CD4-positive, alpha-beta memory T cell (primary cell): Measurements from ENCODE around the gene PTH1R. TPM values are rescaled to one million over a fixed set of nuclear protein-coding genes. Genes with fewer than 3 reads are reported as not detected.

Experiments used
- CTCF ChIA-PET: fragments of 350-600 bp; sonication (Branson Sonifier 250); formaldehyde crosslinking; loops from one replicate; lab custom pipeline; 2021; ENCODE audit warnings: inconsistent platforms; ENCODE audit not compliant: partially characterized antibody; lab: Charles Lee
- POLR2A ChIA-PET: fragments of 350-600 bp; sonication (Branson Sonifier 250); formaldehyde crosslinking; loops from one replicate; lab custom pipeline; 2021; ENCODE audit not compliant: partially characterized antibody; lab: Charles Lee
- DNase-seq, 5 donors: peaks; one replicate each; pipeline versions ENCODE4 v3.0.0 to v3.0.0-alpha.2; 2020 to 2022; ENCODE audit warnings: mixed read lengths in 1 of 5
- H3K27ac ChIP-seq: one replicate; pipeline ENCODE4 v1.7.0; 2013; ENCODE audit warnings: low read depth, low read length
- H3K27me3 ChIP-seq: 2 replicates; pipeline ENCODE4 v1.7.0; 2013; ENCODE audit warnings: mild to moderate bottlenecking, low read length, moderate library complexity; ENCODE audit not compliant: insufficient read depth
- H3K36me3 ChIP-seq: 2 replicates; pipeline ENCODE4 v1.7.0; 2013; ENCODE audit warnings: mild to moderate bottlenecking, low read length, moderate library complexity; ENCODE audit not compliant: insufficient read depth
- H3K4me1 ChIP-seq: 2 replicates; pipeline ENCODE4 v1.7.0; 2013; ENCODE audit warnings: mild to moderate bottlenecking, low read length, moderate library complexity; ENCODE audit not compliant: insufficient read depth
- H3K4me3 ChIP-seq, 2 donors: one replicate each; pipeline ENCODE4 v1.7.0; 2013; ENCODE audit warnings: low read length in 2 of 2, mild to moderate bottlenecking in 1 of 2
- H3K9me3 ChIP-seq, 2 donors: one replicate each; pipeline ENCODE4 v1.7.0; 2013; ENCODE audit warnings: low read length in 2 of 2, control low read depth in 1 of 2; ENCODE audit not compliant: control insufficient read depth in 1 of 2
- H3K27ac Mint-ChIP-seq, 7 donors: one replicate each; pipeline ENCODE4 v1.8.0; 2020 to 2021; ENCODE audit warnings: mixed read lengths in 7 of 7, mild to moderate bottlenecking in 6 of 7, inconsistent platforms in 3 of 7, moderate library complexity in 3 of 7
- H3K27me3 Mint-ChIP-seq, 2 donors: one replicate each; pipeline ENCODE4 v1.8.0; 2020 to 2021; ENCODE audit warnings: mixed read lengths in 2 of 2
- H3K36me3 Mint-ChIP-seq, 2 donors: one replicate each; pipeline ENCODE4 v1.8.0; 2020 to 2021; ENCODE audit warnings: mixed read lengths in 2 of 2, inconsistent platforms in 1 of 2, mild to moderate bottlenecking in 1 of 2
- H3K4me1 Mint-ChIP-seq, 4 donors: one replicate each; pipeline ENCODE4 v1.8.0; 2020 to 2021; ENCODE audit warnings: mixed read lengths in 4 of 4, mild to moderate bottlenecking in 1 of 4
- H3K4me3 Mint-ChIP-seq, 8 donors: one replicate each; pipeline ENCODE4 v1.8.0; 2020 to 2021; ENCODE audit warnings: mixed read lengths in 8 of 8, mild to moderate bottlenecking in 7 of 8, moderate library complexity in 6 of 8, inconsistent platforms in 3 of 8
- H3K9me3 Mint-ChIP-seq, 8 donors: one replicate each; pipeline ENCODE4 v1.8.0; 2020 to 2021; ENCODE audit warnings: mixed read lengths in 8 of 8, mild to moderate bottlenecking in 5 of 8, inconsistent platforms in 3 of 8, moderate library complexity in 1 of 8
- intact Hi-C: fragments of 100-400 bp; cut with micrococcal nuclease; formaldehyde crosslinking; loops from one replicate; pipeline ENCODE4 v1.15.1; 2023
- polyA plus RNA-seq, 2 donors: library from polyadenylated mRNA; unstranded; fragments of 300-500 nt; fragmentation: Illumina TruSeq; gene quantifications; one replicate each; pipeline ENCODE4 v1.2.3, GENCODE V29; 2021
- total RNA-seq, 2 experiments: library from RNA; stranded (reverse); gene quantifications; one replicate each; pipeline ENCODE4 v1.2.3, GENCODE V29; 2021

The PTH1R gene
- total and polyA plus RNA-seq, 4 experiments from 2014 or later: not detected

DNA sequence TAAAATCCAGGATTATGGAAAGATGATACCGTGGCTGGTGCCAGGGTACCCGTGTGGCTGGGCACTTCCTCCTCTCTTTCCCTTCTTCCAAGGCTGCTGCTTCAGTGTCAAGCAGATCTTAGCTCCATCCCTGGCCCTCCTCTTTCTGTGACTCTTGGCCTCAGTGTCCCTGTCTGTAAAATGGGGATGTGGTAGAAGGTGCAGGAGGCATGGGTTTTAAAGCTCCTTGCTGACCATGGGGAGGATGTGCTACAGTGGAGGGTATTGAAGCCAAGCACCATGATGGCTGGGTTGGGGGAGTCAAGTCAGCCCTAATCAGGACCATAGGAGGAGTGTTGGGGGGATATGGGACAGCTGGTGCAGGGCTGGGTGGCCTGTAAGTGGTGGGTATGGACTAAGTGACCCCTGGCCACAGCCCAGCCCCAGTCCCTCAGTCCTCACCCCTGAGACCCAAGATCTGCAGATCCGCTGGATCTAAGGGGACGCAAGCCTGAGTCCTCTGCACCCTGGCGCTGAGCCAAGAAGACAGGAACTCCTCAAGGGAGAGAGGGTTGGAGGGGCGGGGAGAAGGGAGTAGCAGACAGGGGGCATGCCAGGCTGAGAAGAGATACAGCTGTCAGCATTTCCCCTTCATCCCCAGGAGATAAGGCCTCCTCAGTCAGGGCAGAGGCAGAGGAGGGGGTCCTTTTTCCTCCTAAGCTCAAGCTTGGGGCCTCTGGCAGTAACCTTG is 12.0 kb downstream of the PTH1R start:
- CTCF ChIA-PET: interaction anchor here (1.3 to 2.2 kb wide), 2 partner anchors 12 to 13 kb away, joined by 3 to 6 read pairs; no protein-coding TSS in a partner anchor

DNA sequence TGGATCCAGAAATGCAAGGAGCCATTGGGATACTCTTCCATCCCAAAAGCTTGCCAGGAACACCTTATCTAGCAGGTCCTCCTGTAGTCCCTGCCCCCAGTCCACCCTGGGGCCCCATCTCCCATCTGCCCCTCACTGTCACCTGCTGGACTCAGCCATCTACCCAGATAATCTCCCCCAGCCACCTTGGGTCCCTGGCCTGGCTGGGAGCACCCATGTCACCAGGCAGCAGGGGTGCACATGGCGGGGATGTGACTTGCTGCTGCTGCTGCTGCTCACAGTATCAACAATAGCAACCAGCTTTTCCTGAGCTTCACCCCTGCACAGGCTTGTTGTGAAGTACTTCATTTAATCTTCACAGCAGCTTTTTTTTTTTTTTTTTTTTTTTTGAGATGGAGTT is 12.6 kb downstream of the PTH1R start:
- CTCF ChIA-PET: interaction anchor here (0.7 to 2.2 kb wide), 3 partner anchors 11 to 414 kb away, joined by 3 to 6 read pairs (median 5); no protein-coding TSS in a partner anchor
- Mint-ChIP-seq H3K4me1 (peaks cover 3 to 16% (median 7%) of the 10 kb centered on the region in 4 donors), H3K36me3 (no peaks in the 10 kb centered on the region), H3K4me3 (no peak overlapping the region), H3K27me3 (peaks cover 25 to 44% of the 10 kb centered on the region in 2 donors), H3K9me3 (no peaks in the 10 kb centered on the region), H3K27ac (no peak overlapping the region)
- Histone ChIP-seq H3K27me3 (peaks cover 3% of the 10 kb centered on the region), H3K9me3 (no peaks in the 10 kb centered on the region), H3K27ac (no peak overlapping the region), H3K36me3 (no peaks in the 10 kb centered on the region), H3K4me3 (no peak overlapping the region), H3K4me1 (peaks cover 5% of the 10 kb centered on the region)
- no peak for DNase-seq
- intact Hi-C loops: no loop called here
- POLR2A ChIA-PET: no interaction called here

More for the DNA sequence above, 12.0 kb downstream of the PTH1R start:
- Mint-ChIP-seq H3K4me3 (no peak overlapping the region), H3K27me3 (peaks cover 29 to 48% of the 10 kb centered on the region in 2 donors), H3K4me1 (peaks cover 1 to 18% (median 5%) of the 10 kb centered on the region in 4 donors), H3K27ac (no peak overlapping the region), H3K9me3 (no peaks in the 10 kb centered on the region), H3K36me3 (no peaks in the 10 kb centered on the region)
- Histone ChIP-seq H3K27ac (no peak overlapping the region), H3K36me3 (no peaks in the 10 kb centered on the region), H3K27me3 (peaks cover 5% of the 10 kb centered on the region), H3K4me3 (no peak overlapping the region), H3K4me1 (peaks cover 5% of the 10 kb centered on the region), H3K9me3 (no peaks in the 10 kb centered on the region)
- DNase-seq: peak in 1 of 5 donors; percentile 33
- intact Hi-C loops: no loop called here
- POLR2A ChIA-PET: no interaction called here

DNA sequence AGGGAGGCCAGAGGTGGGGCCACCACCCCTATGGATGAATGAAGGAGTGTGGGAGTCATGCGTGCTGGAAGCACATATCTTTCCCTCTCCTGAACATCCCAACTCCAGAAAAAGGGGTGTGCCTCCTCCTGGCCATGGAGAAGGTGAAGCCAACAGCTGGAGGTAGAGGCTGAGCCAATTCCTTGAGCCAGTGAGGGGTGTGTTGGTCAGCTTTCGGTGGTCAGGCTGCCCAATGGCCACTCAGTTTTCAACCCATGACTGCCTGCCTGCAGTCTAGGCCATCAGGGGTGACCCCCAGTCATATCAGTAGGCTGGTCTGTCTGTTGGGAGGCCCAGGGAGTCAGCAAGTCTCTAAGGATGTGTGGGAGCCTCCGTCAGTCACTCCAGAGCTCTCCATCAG is 13.6 kb downstream of the PTH1R start:
- peaks cover 25 to 44% of the 10 kb centered on the region in 2 donors for H3K27me3 Mint-ChIP-seq
- peaks cover 3% of the 10 kb centered on the region for H3K27me3 ChIP-seq
- ChIA-PET CTCF (interaction anchor here (1.3 to 2.2 kb wide), 2 partner anchors 10 to 14 kb away, joined by 3 to 6 read pairs; no protein-coding TSS in a partner anchor), POLR2A (no interaction called here)
- no peak overlapping the region for H3K27ac Mint-ChIP-seq
- peak overlapping the region in 2 of 8 donors; percentile 5 to 74 for H3K4me3 Mint-ChIP-seq
- peak in 1 of 5 donors; percentile 5 for DNase-seq
- H3K9me3 Mint-ChIP-seq: no peaks in the 10 kb centered on the region
- no peaks in the 10 kb centered on the region for H3K9me3 ChIP-seq
- no peak overlapping the region for H3K27ac ChIP-seq
- H3K36me3 Mint-ChIP-seq: no peaks in the 10 kb centered on the region
- H3K4me1 Mint-ChIP-seq: peaks cover 5 to 16% (median 10%) of the 10 kb centered on the region in 4 donors
- peaks cover 5% of the 10 kb centered on the region for H3K4me1 ChIP-seq
- no peaks in the 10 kb centered on the region for H3K36me3 ChIP-seq
- intact Hi-C loops: no loop called here
- no peak overlapping the region for H3K4me3 ChIP-seq

DNA sequence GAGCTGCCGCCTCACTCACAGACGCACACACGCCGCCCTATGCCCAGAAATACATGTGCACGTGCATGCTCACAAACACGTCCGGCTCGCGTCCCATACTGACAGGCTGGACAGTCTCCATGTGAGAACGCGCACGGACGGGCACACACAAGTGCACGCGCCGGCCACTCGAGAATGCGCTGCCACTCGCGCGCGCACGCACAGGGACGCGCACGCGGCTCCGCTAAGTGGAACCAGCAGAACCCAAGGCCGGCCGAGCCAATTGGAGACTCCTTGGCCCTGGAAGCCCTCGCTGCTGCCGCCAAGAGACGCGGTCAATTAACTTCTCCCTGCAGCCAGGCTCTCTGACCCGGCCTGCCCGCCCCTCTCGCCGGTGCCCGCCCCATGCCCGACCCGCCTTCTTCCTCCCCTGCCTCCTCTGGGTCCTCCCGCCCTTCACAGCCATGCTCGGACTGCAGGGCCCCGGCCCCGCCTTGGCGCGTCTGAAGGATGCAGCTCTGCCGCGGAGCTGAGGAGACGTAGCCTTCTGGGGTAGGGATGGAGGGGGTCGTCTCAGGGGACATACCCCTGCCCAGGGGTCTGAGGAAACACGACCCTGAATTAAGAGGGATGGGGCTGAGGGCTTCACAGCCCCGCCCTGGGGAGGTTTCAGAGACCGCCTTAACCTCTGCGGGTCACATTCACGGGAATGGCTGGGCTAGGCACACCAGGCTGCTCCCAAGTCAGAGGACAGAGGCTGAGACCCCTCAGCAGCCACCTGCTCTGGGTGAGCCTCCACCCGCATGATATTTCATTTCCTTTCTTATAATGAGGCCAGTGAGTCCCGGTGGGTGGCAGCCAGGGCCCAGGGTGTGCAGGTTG is 15.0 kb downstream of the PTH1R start:
- H3K4me1 Mint-ChIP-seq: peaks cover 5 to 16% (median 10%) of the 10 kb centered on the region in 4 donors
- no peak overlapping the region for H3K27ac Mint-ChIP-seq
- no peaks in the 10 kb centered on the region for H3K36me3 ChIP-seq
- peak overlapping the region; percentile 5 to 74 (median 53) for H3K4me3 Mint-ChIP-seq
- H3K4me1 ChIP-seq: peaks cover 5% of the 10 kb centered on the region
- POLR2A ChIA-PET: interaction anchor here (1.2 kb wide), 1 partner anchor 11 kb away, joined by 3 read pairs; no protein-coding TSS in a partner anchor
- no peak overlapping the region for H3K27ac ChIP-seq
- peaks cover 3% of the 10 kb centered on the region for H3K27me3 ChIP-seq
- no peaks in the 10 kb centered on the region for H3K9me3 Mint-ChIP-seq
- H3K27me3 Mint-ChIP-seq: peaks cover 26 to 45% of the 10 kb centered on the region in 2 donors
- H3K36me3 Mint-ChIP-seq: no peaks in the 10 kb centered on the region
- CTCF ChIA-PET: interaction anchor here (1.5 kb wide), 1 partner anchor 19 kb away, joined by 3 read pairs; no protein-coding TSS in a partner anchor
- DNase-seq: peak in 1 of 5 donors; percentile 22
- H3K4me3 ChIP-seq: no peak overlapping the region
- H3K9me3 ChIP-seq: no peaks in the 10 kb centered on the region
- intact Hi-C loops: no loop called here

DNA sequence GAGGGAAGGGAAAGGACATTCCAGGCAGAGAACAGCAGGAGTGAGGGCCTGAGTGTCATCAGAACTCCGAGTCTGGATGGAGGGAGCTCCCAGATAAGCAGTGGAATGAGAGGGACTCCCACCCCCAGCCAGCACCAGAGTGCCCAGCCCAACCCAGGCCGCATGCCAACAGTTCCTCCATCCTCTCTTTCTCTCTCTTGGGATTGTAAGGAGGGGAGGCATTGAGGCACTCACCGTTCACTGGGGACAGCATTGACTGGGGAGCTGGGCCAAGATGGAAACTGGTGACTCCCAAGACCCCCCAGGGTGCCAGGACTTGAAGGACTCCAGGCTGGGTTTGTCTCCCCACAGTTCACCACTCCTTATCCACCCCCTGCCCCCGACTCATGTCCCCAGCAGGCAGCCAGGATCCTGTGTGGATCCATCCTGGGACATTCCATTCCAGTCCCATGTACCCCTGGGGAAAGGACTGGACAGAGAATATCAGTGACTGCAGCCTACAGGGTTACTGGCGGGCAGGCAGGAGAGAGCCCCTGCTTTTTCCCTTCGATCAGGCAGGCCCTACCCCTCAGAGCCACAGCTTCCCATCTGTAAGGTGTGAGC is 15.7 kb downstream of the PTH1R start:
- Mint-ChIP-seq H3K27me3 (peaks cover 26 to 42% of the 10 kb centered on the region in 2 donors), H3K36me3 (no peaks in the 10 kb centered on the region), H3K9me3 (no peaks in the 10 kb centered on the region), H3K27ac (no peak overlapping the region), H3K4me3 (peak overlapping the region in 1 of 8 donors; percentile 5), H3K4me1 (peaks cover 5 to 16% (median 14%) of the 10 kb centered on the region in 4 donors)
- DNase-seq: peak in 1 of 5 donors; percentile 12
- Histone ChIP-seq H3K4me1 (peaks cover 5% of the 10 kb centered on the region), H3K4me3 (no peak overlapping the region), H3K9me3 (no peaks in the 10 kb centered on the region), H3K36me3 (no peaks in the 10 kb centered on the region), H3K27me3 (peaks cover 3% of the 10 kb centered on the region), H3K27ac (no peak overlapping the region)
- intact Hi-C loops: no loop called here
- ChIA-PET CTCF (interaction anchor here (1.1 to 3.4 kb wide), 3 partner anchors 20 to 229 kb away, joined by 3 to 14 read pairs (median 3); no protein-coding TSS in a partner anchor), POLR2A (interaction anchor here (1.2 kb wide), 1 partner anchor 11 kb away, joined by 3 read pairs; no protein-coding TSS in a partner anchor)

DNA sequence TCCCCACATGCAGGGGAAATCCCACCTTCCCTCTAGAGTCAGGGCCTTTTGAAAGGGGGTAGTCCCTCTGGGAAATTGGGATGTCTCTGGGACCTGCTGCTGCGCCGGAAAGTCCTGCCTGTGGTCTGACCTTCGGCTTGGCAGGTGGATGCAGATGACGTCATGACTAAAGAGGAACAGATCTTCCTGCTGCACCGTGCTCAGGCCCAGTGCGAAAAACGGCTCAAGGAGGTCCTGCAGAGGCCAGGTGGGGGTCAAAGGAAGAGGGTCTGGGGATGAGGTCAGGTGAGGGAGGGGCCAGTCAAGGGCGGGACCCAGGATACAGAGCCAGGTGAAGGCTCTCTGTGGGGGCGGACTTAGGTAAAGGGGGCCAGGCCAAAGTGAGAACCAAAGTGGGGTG is 16.2 kb downstream of the PTH1R start:
- DNase-seq: no peak
- peaks cover 3% of the 10 kb centered on the region for H3K27me3 ChIP-seq
- H3K27ac ChIP-seq: no peak overlapping the region
- no peaks in the 10 kb centered on the region for H3K9me3 ChIP-seq
- Mint-ChIP-seq H3K27me3 (peaks cover 28 to 43% of the 10 kb centered on the region in 2 donors), H3K4me3 (peak overlapping the region in 1 of 8 donors; percentile 16), H3K36me3 (no peaks in the 10 kb centered on the region), H3K27ac (no peak overlapping the region), H3K9me3 (no peaks in the 10 kb centered on the region), H3K4me1 (peaks cover 5 to 20% (median 15%) of the 10 kb centered on the region in 4 donors)
- POLR2A ChIA-PET: no interaction called here
- peaks cover 5% of the 10 kb centered on the region for H3K4me1 ChIP-seq
- H3K36me3 ChIP-seq: no peaks in the 10 kb centered on the region
- CTCF ChIA-PET: interaction anchor here (1.1 to 3.4 kb wide), 4 partner anchors 20 to 230 kb away, joined by 3 to 14 read pairs (median 7); no protein-coding TSS in a partner anchor
- intact Hi-C loops: no loop called here
- no peak overlapping the region for H3K4me3 ChIP-seq
